ENCODE results near the gene ANKS1B.

ANKS1B gene

GRCh38 chr12:99136516-99136915 is 848.2 kb downstream of the ANKS1B start:
- no peaks in the 10 kb centered on the region for H3K4me1 ChIP-seq (ENCODE audit: control insufficient read depth, insufficient read depth, low read length)
- no peak overlapping the region for H3K4me3 ChIP-seq (ENCODE audit: low read length)
- no peaks in the 10 kb centered on the region for H3K36me3 ChIP-seq (ENCODE audit: control insufficient read depth, insufficient read depth, low read length)
- no peaks in the 10 kb centered on the region for H3K27me3 ChIP-seq (ENCODE audit: control insufficient read depth, insufficient read depth, low read length)
- no peak overlapping the region for H3K9ac ChIP-seq (ENCODE audit: low read length)
- no peaks in the 10 kb centered on the region for H3K9me3 ChIP-seq (ENCODE audit: control insufficient read depth, low read length)

DNA sequence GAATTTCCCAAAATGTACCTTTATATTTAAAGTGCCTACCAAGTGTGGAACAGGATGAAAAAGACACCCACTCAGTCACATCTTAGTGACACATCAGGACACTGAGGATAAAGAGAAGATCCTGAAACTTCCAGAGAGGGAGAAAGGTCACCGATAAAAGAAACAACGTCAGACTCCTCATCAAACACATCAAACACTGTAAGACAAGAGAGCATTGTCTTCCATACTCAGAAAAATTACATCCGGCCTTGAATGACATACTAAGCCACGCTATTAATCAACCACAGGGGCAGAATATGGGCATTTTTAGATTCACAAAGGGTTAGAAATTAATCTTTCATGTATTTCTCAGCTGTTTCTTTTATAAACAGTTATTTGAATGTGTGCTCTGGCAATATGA is 849.4 kb downstream of the ANKS1B start:
- Histone ChIP-seq H3K36me3 (ENCODE audit: control insufficient read depth, insufficient read depth, low read length) (no peaks in the 10 kb centered on the region), H3K4me1 (ENCODE audit: control insufficient read depth, insufficient read depth, low read length) (no peaks in the 10 kb centered on the region), H3K9me3 (ENCODE audit: control insufficient read depth, low read length) (no peaks in the 10 kb centered on the region), H3K9ac (ENCODE audit: low read length) (no peak overlapping the region), H3K27me3 (ENCODE audit: control insufficient read depth, insufficient read depth, low read length) (no peaks in the 10 kb centered on the region), H3K4me3 (ENCODE audit: low read length) (no peak overlapping the region)

GRCh38 chr12:99133401-99133800 is 851.3 kb downstream of the ANKS1B start:
- no peak overlapping the region for H3K4me3 ChIP-seq (ENCODE audit: low read length)
- H3K9ac ChIP-seq (ENCODE audit: low read length), result no peak overlapping the region
- no peaks in the 10 kb centered on the region for H3K27me3 ChIP-seq (ENCODE audit: control insufficient read depth, insufficient read depth, low read length)
- no peaks in the 10 kb centered on the region for H3K36me3 ChIP-seq (ENCODE audit: control insufficient read depth, insufficient read depth, low read length)
- no peaks in the 10 kb centered on the region for H3K4me1 ChIP-seq (ENCODE audit: control insufficient read depth, insufficient read depth, low read length)
- H3K9me3 ChIP-seq (ENCODE audit: control insufficient read depth, low read length), result no peaks in the 10 kb centered on the region

- Histone ChIP-seq H3K9ac (ENCODE audit: low read length) (no peak overlapping the region), H3K4me3 (ENCODE audit: low read length) (no peak overlapping the region), H3K36me3 (ENCODE audit: control insufficient read depth, insufficient read depth, low read length) (no peaks in the 10 kb centered on the region), H3K27me3 (ENCODE audit: control insufficient read depth, insufficient read depth, low read length) (no peaks in the 10 kb centered on the region), H3K9me3 (ENCODE audit: control insufficient read depth, low read length) (no peaks in the 10 kb centered on the region), H3K4me1 (ENCODE audit: control insufficient read depth, insufficient read depth, low read length) (no peaks in the 10 kb centered on the region)
Observed at GRCh38 chr12:99131751-99132199, 853.0 kb downstream of the ANKS1B start.

DNA sequence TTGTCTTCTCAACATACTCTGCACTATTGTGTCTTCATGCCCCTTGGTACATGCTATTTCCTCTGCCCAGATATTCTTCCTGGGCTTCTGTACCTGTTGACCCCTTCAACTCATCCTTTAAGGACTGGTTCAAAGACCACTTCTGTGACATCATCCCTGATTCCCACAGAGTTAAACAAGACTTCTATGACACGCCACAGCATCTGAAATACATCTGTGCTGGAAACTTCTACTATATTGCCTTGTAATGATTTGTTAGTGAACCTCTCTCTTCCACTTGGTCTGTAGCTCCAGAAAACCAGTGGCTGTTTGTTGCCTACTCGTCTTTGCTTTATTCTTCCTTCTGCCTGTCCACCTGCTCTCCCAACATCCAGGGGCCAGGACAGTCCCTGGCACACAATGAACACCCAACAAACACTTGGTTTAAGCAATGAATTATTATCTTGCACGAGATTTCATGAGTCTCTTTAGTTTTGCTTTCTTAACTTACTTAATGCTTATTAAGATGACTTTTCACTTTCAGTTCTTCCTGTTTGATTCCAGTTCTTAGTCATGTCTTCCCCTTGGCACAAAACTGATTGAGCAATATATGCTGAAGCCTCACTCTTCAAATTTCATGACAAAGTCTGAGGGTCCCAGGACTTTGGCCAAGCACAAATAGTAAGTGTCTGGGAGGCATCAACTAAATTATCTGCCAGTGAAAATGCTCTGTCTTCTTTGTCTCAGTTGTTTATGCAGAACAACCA is 853.8 kb downstream of the ANKS1B start:
- H3K4me3 ChIP-seq (ENCODE audit: low read length), result no peak overlapping the region
- H3K9me3 ChIP-seq (ENCODE audit: control insufficient read depth, low read length), result no peaks in the 10 kb centered on the region
- no peaks in the 10 kb centered on the region for H3K36me3 ChIP-seq (ENCODE audit: control insufficient read depth, insufficient read depth, low read length)
- H3K9ac ChIP-seq (ENCODE audit: low read length), result no peak overlapping the region
- H3K27me3 ChIP-seq (ENCODE audit: control insufficient read depth, insufficient read depth, low read length), result no peaks in the 10 kb centered on the region
- no peaks in the 10 kb centered on the region for H3K4me1 ChIP-seq (ENCODE audit: control insufficient read depth, insufficient read depth, low read length)

GRCh38 chr12:99128246-99128802 is 856.4 kb downstream of the ANKS1B start:
- Histone ChIP-seq H3K4me1 (ENCODE audit: control insufficient read depth, insufficient read depth, low read length) (no peaks in the 10 kb centered on the region), H3K27me3 (ENCODE audit: control insufficient read depth, insufficient read depth, low read length) (no peaks in the 10 kb centered on the region), H3K36me3 (ENCODE audit: control insufficient read depth, insufficient read depth, low read length) (no peaks in the 10 kb centered on the region), H3K9me3 (ENCODE audit: control insufficient read depth, low read length) (no peaks in the 10 kb centered on the region), H3K4me3 (ENCODE audit: low read length) (no peak overlapping the region), H3K9ac (ENCODE audit: low read length) (no peak overlapping the region)

GRCh38 chr12:99122959-99123358 is 861.8 kb downstream of the ANKS1B start:
- H3K27me3 ChIP-seq (ENCODE audit: control insufficient read depth, insufficient read depth, low read length), result no peaks in the 10 kb centered on the region
- H3K9me3 ChIP-seq (ENCODE audit: control insufficient read depth, low read length), result no peaks in the 10 kb centered on the region
- no peak overlapping the region for H3K4me3 ChIP-seq (ENCODE audit: low read length)
- H3K36me3 ChIP-seq (ENCODE audit: control insufficient read depth, insufficient read depth, low read length), result no peaks in the 10 kb centered on the region
- no peak overlapping the region for H3K9ac ChIP-seq (ENCODE audit: low read length)
- H3K4me1 ChIP-seq (ENCODE audit: control insufficient read depth, insufficient read depth, low read length), result no peaks in the 10 kb centered on the region

GRCh38 chr12:99122496-99122895 is 862.2 kb downstream of the ANKS1B start:
- Histone ChIP-seq H3K9me3 (ENCODE audit: control insufficient read depth, low read length) (no peaks in the 10 kb centered on the region), H3K4me3 (ENCODE audit: low read length) (no peak overlapping the region), H3K27me3 (ENCODE audit: control insufficient read depth, insufficient read depth, low read length) (no peaks in the 10 kb centered on the region), H3K4me1 (ENCODE audit: control insufficient read depth, insufficient read depth, low read length) (no peaks in the 10 kb centered on the region), H3K9ac (ENCODE audit: low read length) (no peak overlapping the region), H3K36me3 (ENCODE audit: control insufficient read depth, insufficient read depth, low read length) (no peaks in the 10 kb centered on the region)

- H3K4me3 ChIP-seq (ENCODE audit: low read length), result no peak overlapping the region
- H3K27me3 ChIP-seq (ENCODE audit: control insufficient read depth, insufficient read depth, low read length), result no peaks in the 10 kb centered on the region
- no peak overlapping the region for H3K9ac ChIP-seq (ENCODE audit: low read length)
- no peaks in the 10 kb centered on the region for H3K4me1 ChIP-seq (ENCODE audit: control insufficient read depth, insufficient read depth, low read length)
- H3K36me3 ChIP-seq (ENCODE audit: control insufficient read depth, insufficient read depth, low read length), result no peaks in the 10 kb centered on the region
- no peaks in the 10 kb centered on the region for H3K9me3 ChIP-seq (ENCODE audit: control insufficient read depth, low read length)
Observed at GRCh38 chr12:99121546-99121945, 863.2 kb downstream of the ANKS1B start.

DNA sequence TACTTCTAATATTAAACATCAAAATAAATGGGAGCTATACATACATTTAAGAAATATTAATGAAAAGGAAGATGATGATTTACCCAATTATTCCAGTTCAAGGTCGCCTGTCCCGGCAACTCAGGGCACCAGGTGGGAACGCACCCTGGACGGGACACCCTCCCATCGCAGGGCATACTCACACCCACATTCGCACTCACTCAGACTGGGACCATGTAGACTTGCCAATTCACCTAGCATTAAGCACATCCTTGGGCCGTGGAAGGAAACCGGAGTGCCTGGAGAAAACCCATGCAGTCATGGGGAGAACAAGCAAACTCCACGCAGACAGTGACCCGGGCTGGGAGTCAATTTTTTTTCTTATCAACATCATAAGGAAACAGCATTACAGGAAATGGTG is 864.8 kb downstream of the ANKS1B start:
- H3K9me3 ChIP-seq (ENCODE audit: control insufficient read depth, low read length), result no peaks in the 10 kb centered on the region
- no peaks in the 10 kb centered on the region for H3K36me3 ChIP-seq (ENCODE audit: control insufficient read depth, insufficient read depth, low read length)
- H3K4me1 ChIP-seq (ENCODE audit: control insufficient read depth, insufficient read depth, low read length), result no peaks in the 10 kb centered on the region
- no peak overlapping the region for H3K9ac ChIP-seq (ENCODE audit: low read length)
- H3K4me3 ChIP-seq (ENCODE audit: low read length), result no peak overlapping the region
- H3K27me3 ChIP-seq (ENCODE audit: control insufficient read depth, insufficient read depth, low read length), result no peaks in the 10 kb centered on the region

- H3K4me3 ChIP-seq (ENCODE audit: low read length), result no peak overlapping the region
- H3K9me3 ChIP-seq (ENCODE audit: control insufficient read depth, low read length), result no peaks in the 10 kb centered on the region
- H3K4me1 ChIP-seq (ENCODE audit: control insufficient read depth, insufficient read depth, low read length), result no peaks in the 10 kb centered on the region
- no peaks in the 10 kb centered on the region for H3K36me3 ChIP-seq (ENCODE audit: control insufficient read depth, insufficient read depth, low read length)
- H3K9ac ChIP-seq (ENCODE audit: low read length), result no peak overlapping the region
- no peaks in the 10 kb centered on the region for H3K27me3 ChIP-seq (ENCODE audit: control insufficient read depth, insufficient read depth, low read length)
Observed at GRCh38 chr12:99119449-99119848, 865.3 kb downstream of the ANKS1B start.

- Histone ChIP-seq H3K27me3 (ENCODE audit: control insufficient read depth, insufficient read depth, low read length) (no peaks in the 10 kb centered on the region), H3K4me3 (ENCODE audit: low read length) (no peak overlapping the region), H3K9me3 (ENCODE audit: control insufficient read depth, low read length) (no peaks in the 10 kb centered on the region), H3K9ac (ENCODE audit: low read length) (no peak overlapping the region), H3K36me3 (ENCODE audit: control insufficient read depth, insufficient read depth, low read length) (no peaks in the 10 kb centered on the region), H3K4me1 (ENCODE audit: control insufficient read depth, insufficient read depth, low read length) (no peaks in the 10 kb centered on the region)
Observed at GRCh38 chr12:99111600-99111999, 873.1 kb downstream of the ANKS1B start.
